8988T (cell line): Measurements from ENCODE around the gene SH3GL3.

Experiments used
- DNase-seq: peaks from one replicate; pipeline ENCODE4 v3.0.0; 2011

The SH3GL3 gene

DNA sequence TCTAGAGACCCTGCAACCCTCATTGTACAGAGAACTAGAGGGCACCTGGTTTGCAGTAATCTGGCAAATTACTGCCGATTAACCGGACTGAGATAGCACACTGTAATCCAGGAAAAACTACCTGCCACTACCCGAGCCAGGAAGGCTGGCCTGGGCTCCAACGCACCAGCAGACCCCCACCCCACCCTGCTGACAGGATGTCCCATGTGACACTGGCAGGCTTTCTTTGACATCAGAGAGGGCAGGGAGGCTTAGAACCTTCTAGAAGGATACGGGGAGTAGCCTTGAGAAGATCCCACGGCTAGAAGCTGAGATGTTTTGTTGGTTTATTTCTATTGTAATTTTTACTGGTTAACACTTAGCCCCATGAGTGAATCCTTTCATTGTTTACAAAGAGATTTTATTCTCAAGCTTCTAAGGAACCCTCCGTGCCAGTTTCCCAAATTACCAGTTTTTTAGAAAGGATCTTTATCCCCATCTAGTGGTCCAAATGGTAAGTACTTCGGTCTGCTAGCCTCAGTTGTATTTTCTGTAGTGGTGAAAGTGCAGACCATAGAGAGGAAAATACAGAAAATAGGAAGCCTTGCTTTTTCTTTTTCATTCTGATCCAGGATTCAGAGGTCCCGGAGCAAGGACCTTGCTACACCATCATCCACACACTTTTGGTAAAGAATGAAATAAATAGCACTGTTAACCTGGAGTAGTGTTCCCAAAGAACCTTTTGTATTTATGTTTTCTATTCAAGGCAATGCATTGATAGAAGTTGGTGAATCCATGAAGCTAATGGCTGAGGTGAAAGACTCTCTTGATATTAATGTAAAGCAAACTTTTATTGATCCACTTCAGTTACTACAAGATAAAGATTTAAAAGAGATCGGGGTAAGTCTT is 124.9 kb downstream of the SH3GL3 start:
- no peak for DNase-seq

DNA sequence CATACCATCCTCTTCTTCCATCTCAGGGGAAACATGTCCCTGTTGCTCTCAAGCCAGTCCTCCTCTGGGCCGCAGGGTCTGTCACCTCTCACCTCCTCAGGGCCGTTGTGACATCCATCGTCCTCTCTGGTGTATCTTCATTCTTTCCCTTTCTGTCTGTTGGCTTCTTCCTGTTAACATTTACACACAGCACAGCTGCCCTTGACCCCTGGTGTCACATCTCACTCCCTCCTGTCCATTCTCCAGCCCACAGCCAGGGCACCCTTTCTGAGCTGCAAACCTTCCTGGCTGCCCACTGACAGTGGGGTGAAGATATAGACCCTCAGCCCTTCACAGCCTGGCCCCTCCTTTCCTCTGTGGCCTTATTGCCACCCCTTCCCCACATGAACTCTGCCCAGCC is 127.2 kb downstream of the SH3GL3 start:
- DNase-seq: no peak

DNA sequence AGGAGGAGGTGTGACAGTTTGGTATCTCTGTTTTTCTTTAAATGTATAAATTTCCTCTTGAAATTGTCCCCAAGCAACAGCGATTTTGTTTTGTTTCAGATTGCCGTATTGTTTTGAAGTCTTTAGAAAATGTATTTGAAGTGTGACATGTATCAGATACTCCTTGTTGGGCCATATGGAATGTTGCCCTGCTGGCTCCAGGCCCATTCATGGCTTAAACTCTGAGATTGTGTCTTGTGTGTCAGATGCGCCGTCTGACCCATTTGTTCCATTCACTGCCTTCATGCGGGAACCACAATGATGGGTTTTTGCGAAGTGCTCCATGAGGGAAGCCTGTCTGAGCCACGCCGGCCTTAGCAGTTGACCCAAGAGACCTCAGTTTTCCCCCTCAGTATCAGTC is 131.6 kb downstream of the SH3GL3 start:
- DNase-seq: no peak

DNA sequence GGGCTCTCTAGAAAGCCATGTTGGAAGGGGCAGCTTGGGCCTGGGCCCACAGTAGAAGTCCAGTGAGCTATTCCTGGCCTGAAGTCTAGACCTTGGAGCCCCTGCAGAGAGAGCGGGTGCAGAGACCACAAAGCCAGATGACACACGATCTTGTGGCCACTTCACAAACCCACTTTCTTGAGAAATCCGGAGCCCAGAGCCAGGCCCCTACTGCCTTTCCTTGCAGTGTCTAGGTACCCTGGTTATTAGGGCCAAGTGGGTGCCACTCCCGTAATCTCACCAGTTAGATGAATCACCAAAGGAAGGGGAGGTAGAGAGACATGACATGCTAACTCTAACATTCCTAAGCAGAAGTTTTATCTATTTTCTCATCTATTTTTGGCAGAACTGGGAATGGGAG is 134.2 kb downstream of the SH3GL3 start:
- DNase-seq: no peak

DNA sequence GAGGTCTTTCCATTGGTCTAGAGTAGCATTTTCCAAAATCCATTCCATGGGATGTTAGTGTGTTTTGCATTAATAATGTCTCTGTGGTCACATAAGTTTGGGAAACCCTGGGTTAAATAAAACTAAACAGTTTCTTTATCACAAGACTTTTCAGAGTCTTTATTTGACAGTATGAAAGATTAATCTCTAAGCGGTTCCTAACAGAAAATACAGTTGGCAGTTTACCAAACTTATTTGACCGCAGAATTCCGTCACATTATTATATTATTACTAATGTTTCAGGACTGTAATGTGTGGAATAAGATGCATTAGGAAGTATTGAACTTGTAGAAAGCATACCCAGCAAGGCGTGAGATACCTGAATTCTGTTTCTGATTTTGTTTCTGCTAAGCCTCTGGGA is 135.2 kb downstream of the SH3GL3 start:
- no peak for DNase-seq

DNA sequence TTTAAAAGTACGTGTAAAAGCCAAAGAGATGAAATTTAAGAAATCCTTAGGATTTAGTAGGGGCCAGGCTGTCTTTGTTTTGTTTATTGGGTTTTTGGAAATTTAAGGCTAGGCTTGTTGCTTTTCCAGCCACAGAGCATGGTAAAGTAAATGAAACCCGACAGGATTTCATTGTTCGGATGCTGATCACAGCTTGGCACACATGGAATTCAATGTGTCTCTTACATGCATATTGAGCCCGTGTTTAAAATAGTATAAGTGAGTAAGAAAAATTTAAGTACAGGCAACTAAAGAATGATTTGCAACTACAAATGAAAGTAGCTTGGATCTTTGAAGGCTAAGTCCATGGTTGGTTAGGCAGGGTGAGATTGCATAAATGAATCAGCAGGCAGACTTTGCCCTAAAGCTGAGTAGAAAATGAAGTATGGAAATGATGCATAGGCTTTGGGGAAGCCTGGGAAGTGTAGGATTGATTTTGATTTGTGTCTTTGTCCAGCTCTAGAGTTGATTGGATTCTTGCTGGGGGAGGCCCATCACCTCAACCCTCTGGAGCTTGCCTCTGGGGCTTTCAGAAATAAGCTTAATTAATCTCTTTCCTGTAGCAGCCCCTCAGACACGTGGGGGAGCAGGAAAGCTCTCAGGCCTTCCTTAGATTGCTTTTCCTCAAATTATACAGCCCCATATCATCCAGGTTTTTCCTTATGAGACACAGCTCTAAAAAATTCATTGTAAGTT is 138.6 kb downstream of the SH3GL3 start:
- no peak for DNase-seq

DNA sequence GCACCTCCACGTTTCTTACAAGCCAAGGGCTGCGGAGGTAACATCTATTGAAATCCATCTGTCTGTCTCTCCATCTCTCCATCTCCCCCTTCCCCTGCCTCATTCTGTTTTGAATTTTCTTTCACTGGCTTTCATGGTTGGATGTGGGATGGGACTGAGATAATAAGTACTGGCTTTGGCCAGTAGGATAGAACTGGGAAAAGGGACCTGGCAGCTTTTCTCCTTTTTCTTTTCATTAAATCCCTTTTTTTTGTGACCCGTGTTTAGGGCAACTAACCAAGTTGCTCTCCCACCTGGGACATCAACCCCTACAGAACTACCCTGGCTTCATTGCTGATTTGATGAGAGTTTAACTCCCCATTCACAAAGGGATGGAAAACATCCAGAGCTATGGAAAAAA is 139.9 kb downstream of the SH3GL3 start:
- DNase-seq: no peak

DNA sequence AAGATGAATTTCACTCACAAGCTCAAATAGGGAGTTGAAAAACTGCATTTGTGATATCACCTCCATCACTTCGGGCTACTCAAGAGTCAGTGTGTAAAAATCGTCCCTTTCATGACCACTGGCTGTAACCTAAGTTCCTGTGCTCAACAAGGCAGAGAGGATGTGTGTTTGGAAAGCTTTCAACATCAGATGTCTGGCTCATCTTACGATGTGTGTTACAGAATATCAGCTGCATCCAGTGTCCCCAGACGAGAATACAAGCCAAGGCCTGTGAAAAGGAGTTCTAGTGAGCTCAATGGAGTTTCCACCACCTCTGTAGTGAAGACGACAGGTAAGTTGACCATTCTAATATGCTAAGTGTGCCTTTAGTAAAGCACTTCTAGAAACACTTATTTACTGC is 141.3 kb downstream of the SH3GL3 start:
- no peak for DNase-seq

DNA sequence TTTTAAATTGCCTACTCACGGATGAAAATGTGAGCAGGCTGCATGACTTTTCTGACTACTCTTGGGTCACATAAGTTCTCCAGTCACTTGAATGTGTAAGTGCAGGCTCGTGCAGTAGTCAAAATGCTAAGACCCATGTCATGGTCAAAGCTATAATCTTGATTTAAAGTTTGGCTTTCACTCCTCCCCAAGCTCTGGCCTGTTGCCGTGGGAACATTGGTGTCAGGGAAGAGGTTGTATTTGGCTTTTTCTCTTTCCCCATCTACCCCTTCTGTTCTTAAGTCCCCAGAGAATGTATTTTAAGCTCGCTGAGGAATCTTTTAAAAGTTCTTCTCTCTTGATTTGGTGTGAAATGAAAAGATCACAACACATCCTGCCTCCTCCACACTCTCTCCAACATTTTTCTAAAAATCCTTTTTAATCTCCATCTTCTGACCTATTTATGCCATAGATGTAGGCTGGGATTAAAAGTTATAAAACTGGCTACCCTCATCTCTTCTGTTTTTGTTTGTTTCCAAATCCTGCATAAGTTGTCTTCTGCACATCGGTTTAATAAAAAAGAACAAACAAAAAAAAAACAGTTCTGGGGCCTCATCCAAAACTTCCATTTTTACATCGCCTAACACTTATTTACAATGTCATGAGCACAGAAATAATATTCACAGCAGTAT is 145.4 kb downstream of the SH3GL3 start:
- DNase-seq: no peak

DNA sequence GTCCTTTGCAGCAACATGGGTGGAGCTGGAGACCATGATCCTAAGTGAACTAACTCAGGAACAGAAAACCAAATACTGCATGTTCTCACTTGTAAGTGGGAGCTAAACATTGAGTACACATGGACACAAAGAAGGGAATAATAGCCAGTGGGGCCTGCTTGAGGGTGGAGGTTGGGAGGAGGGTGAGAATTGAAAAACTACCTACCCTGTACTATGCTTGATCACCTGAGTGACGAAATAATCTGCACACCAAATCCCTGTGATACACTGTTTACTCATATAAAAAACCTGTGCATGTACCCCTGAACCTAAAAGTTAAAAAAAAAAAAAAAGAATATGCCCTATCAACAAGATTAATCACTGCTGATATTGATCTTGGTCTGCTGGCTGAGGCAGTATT is 148.1 kb downstream of the SH3GL3 start:
- DNase-seq: no peak

DNA sequence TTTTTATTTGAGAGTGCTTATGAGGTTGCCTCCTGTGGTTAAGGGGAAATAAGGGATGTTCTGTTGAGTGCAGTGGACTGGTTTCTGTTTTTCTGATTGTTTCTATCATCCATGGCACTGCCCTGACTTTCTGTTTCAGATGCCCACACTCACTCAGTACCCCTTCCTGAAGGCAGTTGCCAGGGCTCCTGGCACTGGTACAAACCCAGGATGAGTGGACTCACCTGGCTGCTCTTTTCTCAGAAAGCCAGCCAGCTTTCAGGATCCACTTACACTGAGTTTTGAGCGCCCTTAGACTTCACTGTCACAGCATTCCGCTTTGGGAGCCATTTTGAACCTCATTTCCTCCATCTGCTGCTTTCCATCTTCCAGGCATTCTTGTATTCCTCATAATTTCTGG is 150.9 kb downstream of the SH3GL3 start:
- DNase-seq: no peak

DNA sequence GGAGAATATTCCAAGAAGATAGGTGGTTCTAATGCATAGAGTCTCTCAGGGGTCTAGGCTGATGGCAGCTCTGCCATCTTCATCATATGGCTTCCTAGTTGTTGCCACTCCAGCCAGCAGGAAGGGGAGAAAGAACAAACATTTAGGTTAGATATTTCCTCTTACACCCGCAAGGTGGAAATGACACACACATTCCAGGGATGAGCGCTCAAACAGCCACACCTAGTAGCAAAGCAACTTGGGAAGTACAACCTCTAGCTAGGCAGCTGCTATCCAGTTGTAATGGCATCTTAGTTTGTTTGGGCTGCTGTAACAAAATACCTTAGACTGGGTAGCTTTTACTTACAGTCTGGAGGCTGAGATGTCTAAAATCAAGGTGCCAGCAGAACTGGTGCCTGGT is 154.9 kb downstream of the SH3GL3 start:
- DNase-seq: peak; percentile 19

DNA sequence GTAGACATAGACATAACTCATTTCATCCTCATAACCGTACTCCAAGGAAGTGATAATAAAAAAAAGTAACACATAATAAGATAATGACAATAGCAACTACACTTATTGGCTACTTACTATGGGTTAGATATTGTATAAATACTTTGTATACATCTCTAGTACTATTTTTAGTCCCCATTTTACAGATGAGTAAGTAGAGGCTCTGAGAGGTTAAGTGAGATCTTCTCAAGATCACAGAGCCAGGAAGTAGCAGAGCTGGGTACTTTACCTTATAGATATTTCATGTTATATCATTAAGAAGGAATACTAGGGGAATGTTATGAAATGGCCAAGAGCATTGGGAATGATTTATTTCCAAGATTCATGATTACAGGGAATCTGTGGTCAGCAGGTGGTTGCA is 157.4 kb downstream of the SH3GL3 start:
- no peak for DNase-seq

DNA sequence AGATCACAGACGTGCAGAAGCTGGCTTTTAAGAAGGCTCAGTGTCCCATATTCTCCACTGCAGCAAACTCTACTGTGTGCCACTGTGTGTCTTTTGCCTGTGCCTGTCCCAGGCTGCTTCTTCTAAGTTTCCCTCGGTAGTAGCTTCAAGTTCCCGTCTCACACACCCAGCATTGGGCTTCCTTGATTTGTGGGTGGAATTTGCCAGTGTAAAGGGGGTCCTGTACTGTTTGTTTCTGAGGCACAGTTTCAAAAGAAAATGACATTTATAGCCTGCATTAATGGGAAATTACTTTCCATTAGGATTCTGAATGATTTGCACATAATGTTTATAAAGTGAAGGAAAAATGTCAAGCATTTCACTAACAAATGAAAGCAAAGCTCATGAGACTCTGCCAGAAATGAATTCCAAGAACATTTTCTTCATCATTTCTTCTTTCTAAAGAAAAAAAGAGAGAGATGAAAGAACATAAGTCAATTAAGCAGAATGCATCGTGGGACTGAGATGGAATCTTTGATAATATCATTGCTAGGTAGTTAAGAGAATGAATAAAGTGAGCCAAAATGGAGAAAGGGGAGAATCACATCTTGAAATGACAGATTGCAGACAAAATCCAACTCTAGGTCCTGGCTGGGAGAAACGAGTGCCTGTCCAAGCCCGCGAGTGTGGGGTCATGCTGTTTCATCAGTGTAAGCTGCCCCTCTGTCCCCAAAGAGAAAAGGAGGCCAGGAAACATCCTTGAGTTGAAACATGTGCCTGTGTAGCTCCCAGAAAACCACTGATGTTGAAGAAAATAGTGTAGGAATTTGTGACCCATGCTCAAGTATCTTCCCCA is 158.2 kb downstream of the SH3GL3 start:
- DNase-seq: no peak

DNA sequence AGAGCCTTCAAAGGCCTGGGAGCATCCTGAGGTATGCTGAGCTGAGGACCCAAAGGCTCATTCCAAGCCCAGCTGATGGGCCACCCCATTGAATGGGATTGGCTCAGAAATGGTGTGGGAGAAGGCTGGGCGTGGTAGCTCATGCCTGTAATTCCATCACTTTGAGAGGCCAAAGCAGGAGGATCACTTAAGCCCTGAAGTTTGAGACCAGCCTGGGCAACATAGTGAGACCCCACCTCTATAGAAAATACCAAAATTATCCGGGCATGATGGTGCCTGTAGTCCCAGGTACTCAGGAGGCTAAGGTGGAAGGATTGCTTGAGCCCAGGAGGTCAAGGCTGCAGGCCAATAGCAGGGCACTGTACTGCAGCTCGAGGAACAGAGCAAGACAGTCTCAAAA is 163.0 kb downstream of the SH3GL3 start:
- no peak for DNase-seq

DNA sequence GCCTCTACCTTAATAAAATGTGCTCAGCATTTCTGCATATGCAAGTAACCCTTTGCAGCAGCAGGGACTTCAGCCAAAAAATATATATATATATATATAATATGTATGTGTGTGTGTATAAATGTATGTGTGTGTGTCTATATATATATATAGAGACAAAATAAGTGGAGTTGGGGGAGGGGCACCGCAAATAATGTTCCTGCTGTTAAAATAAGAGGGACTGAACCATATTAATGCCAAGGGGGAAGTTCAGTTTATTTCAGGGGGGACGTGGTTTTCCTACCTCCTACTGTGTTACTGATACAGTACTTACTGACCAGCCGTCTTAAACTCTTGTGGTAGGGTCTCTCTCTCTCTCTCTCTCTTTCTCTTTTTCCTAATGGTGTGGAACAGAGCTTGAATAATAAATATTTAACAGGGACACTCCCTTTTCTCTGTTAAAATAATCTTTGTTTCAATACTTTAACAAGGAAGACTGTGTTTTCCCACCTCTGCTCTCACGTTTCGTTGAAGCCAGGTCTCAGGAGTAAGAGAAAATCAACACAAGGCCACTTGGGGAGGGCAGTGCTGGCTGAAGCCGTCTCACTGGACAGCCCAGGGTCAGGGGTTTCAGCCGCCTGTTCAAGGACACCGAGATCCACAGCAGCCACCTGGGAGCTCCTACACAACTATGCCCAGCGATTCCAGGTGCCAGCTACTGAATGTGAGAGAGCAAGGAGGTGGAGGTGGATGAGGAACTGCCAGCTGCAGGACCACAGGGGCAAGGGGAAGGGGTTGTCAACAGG is 164.0 kb downstream of the SH3GL3 start:
- no peak for DNase-seq

DNA sequence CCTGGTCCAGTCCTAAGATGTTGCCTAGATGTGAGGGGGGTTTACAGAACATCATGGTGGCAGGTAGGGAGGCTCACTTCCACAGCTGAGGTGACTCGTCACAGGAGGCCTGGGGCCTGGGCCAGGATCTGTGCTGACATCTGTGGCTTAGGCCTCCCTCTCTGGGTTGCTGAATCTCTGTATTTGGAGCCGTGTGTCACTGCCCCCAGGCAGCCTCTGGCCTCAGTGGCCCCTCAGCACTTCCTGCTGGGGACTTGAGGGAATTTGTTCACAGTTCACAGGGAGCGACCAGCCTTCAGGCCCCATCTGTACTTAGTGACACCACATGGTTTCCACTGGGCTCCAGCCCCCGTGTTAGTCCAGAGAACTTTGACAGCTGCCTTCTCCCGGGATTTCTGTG is 165.1 kb downstream of the SH3GL3 start:
- no peak for DNase-seq

DNA sequence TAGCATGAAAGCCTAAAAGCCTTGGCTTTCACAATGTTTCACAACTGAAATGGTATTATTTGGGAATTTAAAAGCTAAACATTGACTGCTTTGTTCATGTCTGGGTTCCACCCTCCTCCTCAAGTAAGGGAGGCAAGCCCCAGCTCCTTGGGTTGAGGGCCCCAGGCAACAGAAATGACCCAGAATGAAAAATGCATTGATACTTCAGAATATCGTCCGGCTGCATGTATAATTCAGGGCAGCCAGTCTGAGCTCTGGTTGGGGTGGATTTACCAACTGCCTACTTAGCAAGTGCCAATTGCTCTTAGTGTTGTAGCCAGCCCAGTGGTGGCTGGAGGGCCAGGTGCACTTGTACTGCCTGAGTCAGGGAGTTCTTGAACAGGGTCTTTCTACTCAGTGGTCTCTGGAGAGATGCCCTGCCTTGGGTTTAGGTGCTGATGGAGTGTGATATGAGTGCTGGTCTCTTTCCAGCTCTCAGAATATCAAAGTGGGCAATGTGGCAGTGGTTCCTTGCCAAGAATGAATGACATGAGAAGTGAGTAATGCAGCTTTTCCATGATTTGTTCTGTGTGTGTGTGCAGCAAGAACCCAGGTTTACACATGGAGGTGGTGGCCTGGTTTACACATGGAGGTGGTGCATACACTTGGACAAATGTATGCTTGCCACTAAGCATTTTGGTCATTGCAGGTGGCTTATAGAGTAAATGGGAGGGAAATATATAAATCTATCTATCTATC is 165.9 kb downstream of the SH3GL3 start:
- no peak for DNase-seq

DNA sequence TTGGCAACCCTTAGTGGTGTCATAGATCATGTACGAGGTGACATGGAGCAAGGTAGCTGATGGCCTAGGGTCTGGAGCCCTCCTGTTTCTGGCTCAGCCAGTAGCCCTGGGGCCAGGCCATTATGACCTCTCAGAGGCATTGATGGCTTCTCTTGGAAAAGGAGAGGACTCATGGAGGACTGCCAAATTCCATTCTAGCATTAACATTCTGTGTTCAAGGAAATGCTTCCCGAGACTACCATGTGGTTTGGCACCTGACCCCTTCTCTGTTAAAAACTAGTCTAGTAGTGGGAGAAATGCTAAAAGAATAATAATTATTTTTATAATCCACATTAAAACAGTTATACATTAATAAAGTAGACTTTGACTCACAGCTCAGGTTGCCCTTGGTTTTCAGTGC is 166.6 kb downstream of the SH3GL3 start:
- no peak for DNase-seq

DNA sequence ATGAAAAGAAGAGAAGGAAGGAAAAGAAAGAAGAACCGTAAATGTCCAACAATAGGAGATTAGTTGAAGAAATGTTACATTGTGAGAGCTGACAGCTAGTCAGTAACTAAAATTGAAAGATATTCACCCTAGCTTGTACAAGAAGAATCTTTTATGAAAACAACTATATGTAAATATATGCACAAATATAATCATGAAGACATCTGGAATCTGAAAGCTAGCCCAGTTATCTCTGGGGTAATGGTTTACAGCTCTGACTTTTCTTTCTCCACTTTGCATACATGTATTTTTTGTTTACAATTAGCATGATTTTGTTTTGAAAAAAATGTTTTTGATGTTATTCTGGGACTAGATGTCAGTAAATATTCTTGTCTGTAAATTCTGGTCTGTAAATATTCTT is 169.7 kb downstream of the SH3GL3 start:
- no peak for DNase-seq

DNA sequence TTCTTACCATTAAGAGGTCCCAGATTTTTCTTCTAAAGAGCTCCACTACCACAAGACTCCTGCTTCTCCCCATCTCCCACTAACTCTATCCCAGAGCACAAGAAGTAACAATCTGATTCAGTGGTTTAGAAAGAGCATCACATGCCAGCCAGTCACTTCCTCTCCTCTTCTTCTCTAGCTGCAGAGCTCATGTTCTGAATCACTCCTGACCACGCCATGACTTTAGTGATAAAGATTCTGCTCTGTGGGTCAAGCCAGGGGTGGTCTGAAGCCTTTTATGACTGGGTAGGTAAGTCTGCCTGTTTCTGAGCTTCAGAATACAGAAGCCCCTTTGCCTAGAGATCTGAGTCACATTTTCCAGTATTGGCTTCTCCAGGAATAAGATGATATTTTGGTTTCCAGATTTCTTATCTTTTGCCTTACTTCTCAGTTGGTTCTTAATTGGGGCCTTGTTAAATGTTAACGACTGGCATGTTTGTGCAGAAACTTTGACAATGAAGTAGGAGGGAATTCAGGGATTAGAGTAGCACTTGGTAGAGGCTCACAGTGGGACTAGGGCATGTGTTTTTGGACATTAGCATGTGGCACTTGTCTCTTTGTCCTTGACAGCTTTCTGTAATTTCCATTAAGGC is 179.1 kb downstream of the SH3GL3 start:
- no peak for DNase-seq
